CD14-positive monocyte (primary cell): Measurements from ENCODE around the gene RIF1. TPM values are rescaled to one million over a fixed set of nuclear protein-coding genes. Genes with fewer than 3 reads are reported as not detected.

Experiments
- DNase-seq, 3 donors: peaks; one replicate each; pipeline ENCODE4 v3.0.0-alpha.2; 2011 to 2022
- H2AFZ ChIP-seq: 2 replicates; pipeline ENCODE4 v1.6.0; 2012; ENCODE audit warnings: mild to moderate bottlenecking, low read depth, low read length, inconsistent platforms; ENCODE audit not compliant: insufficient read depth, poor library complexity, severe bottlenecking
- H3K27ac ChIP-seq, 2 donors: 1 replicate in 1 of 2; 2 replicates in 1 of 2; pipeline ENCODE4 v1.5.1; 2012 to 2013; ENCODE audit warnings: low read length in 2 of 2, control low read depth in 1 of 2, inconsistent platforms in 1 of 2, low read depth in 1 of 2, mild to moderate bottlenecking in 1 of 2
- H3K27me3 ChIP-seq, 2 donors: one replicate each; pipeline versions ENCODE4 v1.6.0 to v1.6.1; 2011 to 2013; ENCODE audit warnings: low read length in 2 of 2; ENCODE audit not compliant: control insufficient read depth in 2 of 2, insufficient read depth in 2 of 2
- H3K36me3 ChIP-seq, 2 donors: replicated peaks in 1 of 2; 1 replicate in 1 of 2; 2 replicates in 1 of 2; pipeline versions ENCODE4 v1.5.1 to v1.6.1; 2012 to 2013; ENCODE audit warnings: low read length in 2 of 2, control low read depth in 1 of 2, inconsistent platforms in 1 of 2, mild to moderate bottlenecking in 1 of 2; ENCODE audit not compliant: insufficient read depth in 2 of 2, control insufficient read depth in 1 of 2
- H3K4me1 ChIP-seq, 2 donors: 1 replicate in 1 of 2; 2 replicates in 1 of 2; pipeline versions ENCODE4 v1.5.1 to v1.6.1; 2012 to 2013; ENCODE audit warnings: low read length in 2 of 2, control low read depth in 1 of 2, inconsistent platforms in 1 of 2, mild to moderate bottlenecking in 1 of 2, moderate library complexity in 1 of 2; ENCODE audit not compliant: insufficient read depth in 2 of 2, control insufficient read depth in 1 of 2
- H3K4me2 ChIP-seq: replicated peaks from 2 replicates; pipeline ENCODE3; 2012; ENCODE audit warnings: low read length, moderate library complexity, mild to moderate bottlenecking; ENCODE audit not compliant: poor library complexity, severe bottlenecking; ENCODE audit errors: extremely low read depth
- H3K4me3 ChIP-seq, 3 experiments: fragments of 200-600 bp in 1 of 3; sonication (generic) in 1 of 3; replicated peaks in 1 of 3; 1 replicate in 2 of 3; 2 replicates in 1 of 3; pipeline ENCODE4 v1.5.1; 2011 to 2013; ENCODE audit warnings: low read length in 3 of 3, mild to moderate bottlenecking in 3 of 3, control low read depth in 2 of 3, low read depth in 2 of 3, inconsistent platforms in 1 of 3, moderate library complexity in 1 of 3
- H3K79me2 ChIP-seq: 2 replicates; pipeline ENCODE4 v1.6.0; 2012; ENCODE audit warnings: mild to moderate bottlenecking, control low read depth, inconsistent platforms, low read length, moderate library complexity; ENCODE audit not compliant: insufficient read depth
- H3K9ac ChIP-seq: 2 replicates; pipeline ENCODE4 v1.6.0; 2017; ENCODE audit warnings: low read length, mild to moderate bottlenecking; ENCODE audit not compliant: insufficient read depth, poor library complexity, severe bottlenecking
- H3K9me3 ChIP-seq, 2 donors: replicated peaks in 1 of 2; 1 replicate in 1 of 2; 2 replicates in 1 of 2; pipeline versions ENCODE4 v1.5.1 to v1.6.1; 2012 to 2013; ENCODE audit warnings: low read length in 2 of 2, control low read depth in 1 of 2; ENCODE audit not compliant: control insufficient read depth in 1 of 2, insufficient read depth in 1 of 2
- H4K20me1 ChIP-seq: 2 replicates; pipeline ENCODE4 v1.6.0; 2012; ENCODE audit warnings: mild to moderate bottlenecking, low read length, control low read depth, moderate library complexity; ENCODE audit not compliant: insufficient read depth
- H3K27ac Mint-ChIP-seq, 7 donors: one replicate each; pipeline ENCODE4 v1.8.0; 2020; ENCODE audit warnings: mild to moderate bottlenecking in 7 of 7, mixed read lengths in 7 of 7, moderate library complexity in 6 of 7, inconsistent platforms in 2 of 7
- H3K27me3 Mint-ChIP-seq, 3 donors: one replicate each; pipeline ENCODE4 v1.8.0; 2021 to 2022; ENCODE audit warnings: low read depth in 3 of 3, mild to moderate bottlenecking in 3 of 3, mixed read lengths in 3 of 3, moderate library complexity in 3 of 3, inconsistent platforms in 1 of 3
- H3K36me3 Mint-ChIP-seq, 2 donors: one replicate each; pipeline ENCODE4 v1.8.0; 2020; ENCODE audit warnings: mixed read lengths in 2 of 2, inconsistent platforms in 1 of 2, mild to moderate bottlenecking in 1 of 2
- H3K4me1 Mint-ChIP-seq: one replicate; pipeline ENCODE4 v1.8.0; 2020; ENCODE audit warnings: mild to moderate bottlenecking, mixed read lengths
- H3K4me3 Mint-ChIP-seq, 2 donors: one replicate each; pipeline ENCODE4 v1.8.0; 2020; ENCODE audit warnings: mild to moderate bottlenecking in 2 of 2, mixed read lengths in 2 of 2, moderate library complexity in 1 of 2
- H3K9me3 Mint-ChIP-seq, 7 donors: one replicate each; pipeline ENCODE4 v1.8.0; 2020 to 2022; ENCODE audit warnings: mixed read lengths in 7 of 7, mild to moderate bottlenecking in 6 of 7, moderate library complexity in 6 of 7, inconsistent platforms in 2 of 7
- WGBS: methylation state at CpG from one replicate; pipeline ENCODE4 v1.1.5; 2013; ENCODE audit warnings: missing lambda C conversion rate; ENCODE audit not compliant: insufficient coverage; 5-methylcytosine and 5-hydroxymethylcytosine counted together
- intact Hi-C, 2 donors: fragments of 100-400 bp; cut with micrococcal nuclease; formaldehyde crosslinking; loops; one replicate each; pipeline versions ENCODE4 v1.15.0 to v1.15.1; 2023
- polyA plus RNA-seq, 3 donors: library from polyadenylated mRNA; depleted of rRNA in 1 of 3; unstranded in 2 of 3; stranded (reverse) in 1 of 3; fragments of 300-500 nt in 2 of 3; fragments of >200 nt in 1 of 3; fragmentation: Illumina TruSeq in 2 of 3; gene quantifications; 1 replicate in 2 of 3; 2 replicates in 1 of 3; pipeline ENCODE4 v1.2.3, GENCODE V29; 2012 to 2021
- TF ChIP-seq, protein P1 (sequence below): fragments of 200-600 bp; IDR thresholded peaks from one replicate; pipeline ENCODE4 v1.8.0; 2022; ENCODE audit warnings: antibody characterized with exemption, mild to moderate bottlenecking

The RIF1 gene
- polyA plus RNA-seq, 3 donors = 3.8 to 9.3 (median 6.5) TPM

DNA sequence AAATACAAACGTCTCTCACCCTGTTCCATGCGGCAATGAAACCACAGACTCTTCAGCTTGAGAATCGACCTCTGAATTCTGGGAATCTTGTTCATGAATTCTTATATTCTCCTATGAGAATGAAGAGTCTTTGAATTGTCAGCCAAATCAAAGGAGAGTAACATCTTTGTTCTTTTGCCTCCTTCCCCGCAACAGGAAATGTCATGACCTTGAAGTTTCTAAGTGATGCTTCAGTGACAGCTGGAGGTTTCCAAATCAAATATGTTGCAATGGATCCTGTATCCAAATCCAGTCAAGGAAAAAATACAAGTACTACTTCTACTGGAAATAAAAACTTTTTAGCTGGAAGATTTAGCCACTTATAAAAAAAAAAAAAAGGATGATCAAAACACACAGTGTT is 30.5 kb upstream of the RIF1 start:
- Histone ChIP-seq H3K9me3 (no peaks in the 10 kb centered on the region), H2AFZ (no peak overlapping the region), H3K27ac (no peak overlapping the region), H3K27me3 (no peaks in the 10 kb centered on the region), H3K4me2 (no peak overlapping the region), H3K79me2 (no peaks in the 10 kb centered on the region), H3K36me3 (peaks cover 0 to 3% of the 10 kb centered on the region in 2 donors), H3K4me3 (no peak overlapping the region), H4K20me1 (no peaks in the 10 kb centered on the region), H3K9ac (no peak overlapping the region), H3K4me1 (no peaks in the 10 kb centered on the region)
- H3K9me3 Mint-ChIP-seq = peaks cover 0 to 3% (median 0%) of the 10 kb centered on the region in 7 donors
- no CpG with 5 or more reads among the region's 4 CpGs for WGBS
- peaks cover 0 to 2% (median 0%) of the 10 kb centered on the region in 3 donors for H3K27me3 Mint-ChIP-seq
- peaks cover 0 to 6% of the 10 kb centered on the region in 2 donors for H3K36me3 Mint-ChIP-seq
- H3K4me1 Mint-ChIP-seq = peaks cover 4% of the 10 kb centered on the region
- intact Hi-C loops = no loop called here
- H3K27ac Mint-ChIP-seq = no peak overlapping the region
- no peak overlapping the region for H3K4me3 Mint-ChIP-seq
- TF ChIP-seq, protein P1, sequence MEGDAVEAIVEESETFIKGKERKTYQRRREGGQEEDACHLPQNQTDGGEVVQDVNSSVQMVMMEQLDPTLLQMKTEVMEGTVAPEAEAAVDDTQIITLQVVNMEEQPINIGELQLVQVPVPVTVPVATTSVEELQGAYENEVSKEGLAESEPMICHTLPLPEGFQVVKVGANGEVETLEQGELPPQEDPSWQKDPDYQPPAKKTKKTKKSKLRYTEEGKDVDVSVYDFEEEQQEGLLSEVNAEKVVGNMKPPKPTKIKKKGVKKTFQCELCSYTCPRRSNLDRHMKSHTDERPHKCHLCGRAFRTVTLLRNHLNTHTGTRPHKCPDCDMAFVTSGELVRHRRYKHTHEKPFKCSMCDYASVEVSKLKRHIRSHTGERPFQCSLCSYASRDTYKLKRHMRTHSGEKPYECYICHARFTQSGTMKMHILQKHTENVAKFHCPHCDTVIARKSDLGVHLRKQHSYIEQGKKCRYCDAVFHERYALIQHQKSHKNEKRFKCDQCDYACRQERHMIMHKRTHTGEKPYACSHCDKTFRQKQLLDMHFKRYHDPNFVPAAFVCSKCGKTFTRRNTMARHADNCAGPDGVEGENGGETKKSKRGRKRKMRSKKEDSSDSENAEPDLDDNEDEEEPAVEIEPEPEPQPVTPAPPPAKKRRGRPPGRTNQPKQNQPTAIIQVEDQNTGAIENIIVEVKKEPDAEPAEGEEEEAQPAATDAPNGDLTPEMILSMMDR = no peak
- no peak for DNase-seq

DNA sequence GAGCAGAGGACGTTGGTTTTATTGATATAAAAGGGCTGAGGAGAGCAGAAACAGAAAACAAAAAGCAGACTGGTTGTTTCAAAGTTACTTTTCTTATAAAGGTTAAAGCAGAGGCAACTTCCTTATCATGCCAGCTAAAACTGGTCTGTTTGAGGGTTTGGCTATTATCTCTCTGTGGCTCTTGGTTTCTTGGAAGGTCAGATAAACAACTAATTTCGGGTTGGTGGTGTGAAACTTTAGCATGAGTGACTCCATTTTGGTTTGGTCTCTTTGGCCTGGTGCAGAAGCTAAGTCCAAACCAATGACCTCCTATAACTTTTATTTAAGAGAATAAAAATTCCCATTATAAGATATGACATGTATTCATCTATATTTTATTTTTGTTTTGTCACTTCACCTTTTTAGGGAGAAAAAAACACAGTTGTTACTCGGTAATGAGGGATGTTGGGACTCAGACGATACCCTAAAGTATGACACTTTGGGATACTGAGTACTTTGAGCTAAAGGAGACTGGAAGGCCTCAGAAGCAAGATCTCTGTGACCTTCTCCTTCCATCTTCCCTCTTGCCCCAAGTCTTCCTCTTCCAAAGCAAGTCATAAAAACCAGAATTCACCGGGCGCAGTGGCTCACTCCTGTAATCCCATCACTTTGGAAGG is 29.0 kb upstream of the RIF1 start:
- H3K27me3 ChIP-seq = no peaks in the 10 kb centered on the region
- no peak for DNase-seq
- peaks cover 4% of the 10 kb centered on the region for H3K4me1 Mint-ChIP-seq
- H3K9ac ChIP-seq = no peak overlapping the region
- H3K4me3 Mint-ChIP-seq = no peak overlapping the region
- no peak overlapping the region for H2AFZ ChIP-seq
- no peaks in the 10 kb centered on the region for H3K36me3 ChIP-seq
- H3K4me2 ChIP-seq = no peak overlapping the region
- H3K9me3 Mint-ChIP-seq = peaks cover 0 to 3% (median 0%) of the 10 kb centered on the region in 7 donors
- no peak overlapping the region for H3K4me3 ChIP-seq
- intact Hi-C loops = no loop called here
- H4K20me1 ChIP-seq = no peaks in the 10 kb centered on the region
- peaks cover 0 to 2% (median 0%) of the 10 kb centered on the region in 3 donors for H3K27me3 Mint-ChIP-seq
- no peak overlapping the region for H3K27ac Mint-ChIP-seq
- no peak overlapping the region for H3K27ac ChIP-seq
- peaks cover 0 to 6% of the 10 kb centered on the region in 2 donors for H3K36me3 Mint-ChIP-seq
- H3K9me3 ChIP-seq = no peaks in the 10 kb centered on the region
- H3K4me1 ChIP-seq = no peaks in the 10 kb centered on the region
- no peaks in the 10 kb centered on the region for H3K79me2 ChIP-seq
- 100% methylated on average over 2 of the region's 6 CpGs for WGBS
- TF ChIP-seq, protein P1 = no peak
